Measurements from ENCODE around the gene FKRP.

DNA sequence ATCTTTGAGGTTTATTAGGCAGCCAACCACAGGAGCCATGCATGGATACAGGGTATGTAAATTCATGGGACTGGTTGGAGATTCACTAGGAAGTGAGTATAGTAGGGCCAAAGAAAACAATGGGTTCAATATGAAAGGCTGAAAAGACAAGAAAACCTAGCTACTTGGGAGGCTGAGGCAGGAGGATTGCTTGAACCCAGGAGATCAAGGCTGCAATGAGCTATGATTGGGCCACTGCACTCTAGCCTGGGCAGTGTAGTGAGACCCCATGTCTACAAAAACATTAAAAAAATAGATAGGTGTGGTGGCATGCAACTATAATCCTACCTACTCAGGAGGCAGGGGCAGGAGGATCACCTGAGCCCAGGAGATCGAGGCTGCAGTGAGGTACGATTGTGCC, 52.9 kb downstream of the FKRP start:
- TF ChIP-seq, protein P1, sequence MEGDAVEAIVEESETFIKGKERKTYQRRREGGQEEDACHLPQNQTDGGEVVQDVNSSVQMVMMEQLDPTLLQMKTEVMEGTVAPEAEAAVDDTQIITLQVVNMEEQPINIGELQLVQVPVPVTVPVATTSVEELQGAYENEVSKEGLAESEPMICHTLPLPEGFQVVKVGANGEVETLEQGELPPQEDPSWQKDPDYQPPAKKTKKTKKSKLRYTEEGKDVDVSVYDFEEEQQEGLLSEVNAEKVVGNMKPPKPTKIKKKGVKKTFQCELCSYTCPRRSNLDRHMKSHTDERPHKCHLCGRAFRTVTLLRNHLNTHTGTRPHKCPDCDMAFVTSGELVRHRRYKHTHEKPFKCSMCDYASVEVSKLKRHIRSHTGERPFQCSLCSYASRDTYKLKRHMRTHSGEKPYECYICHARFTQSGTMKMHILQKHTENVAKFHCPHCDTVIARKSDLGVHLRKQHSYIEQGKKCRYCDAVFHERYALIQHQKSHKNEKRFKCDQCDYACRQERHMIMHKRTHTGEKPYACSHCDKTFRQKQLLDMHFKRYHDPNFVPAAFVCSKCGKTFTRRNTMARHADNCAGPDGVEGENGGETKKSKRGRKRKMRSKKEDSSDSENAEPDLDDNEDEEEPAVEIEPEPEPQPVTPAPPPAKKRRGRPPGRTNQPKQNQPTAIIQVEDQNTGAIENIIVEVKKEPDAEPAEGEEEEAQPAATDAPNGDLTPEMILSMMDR (IDR thresholded peaks at IDR 0.05; ENCODE audit: low read length) = no peak
- TF ChIP-seq EZH2 (optimal IDR thresholded peaks at IDR 0.05; ENCODE audit: low read depth, low read length) = no peak

Data from MM.1S (cell line).